Testis (tissue), 2 donors: Measurements from ENCODE around the gene SYNGR2.

Experiments
- POLR2A ChIP-seq: fragments of 450-650 bp; IDR thresholded peaks from one replicate; pipeline ENCODE4 v1.6.1; 2017; ENCODE audit warnings: antibody characterized with exemption, mild to moderate bottlenecking, moderate library complexity
- TF ChIP-seq, protein P1 (sequence below), 3 experiments: fragments of 450-650 bp in 2 of 3; fragments of 200-600 bp in 1 of 3; sonication (generic) in 1 of 3; IDR thresholded peaks; one replicate each; pipeline ENCODE4 v1.5.1; 2016 to 2019; ENCODE audit warnings: antibody characterized with exemption in 3 of 3, mild to moderate bottlenecking in 2 of 3, moderate library complexity in 1 of 3

DNA sequence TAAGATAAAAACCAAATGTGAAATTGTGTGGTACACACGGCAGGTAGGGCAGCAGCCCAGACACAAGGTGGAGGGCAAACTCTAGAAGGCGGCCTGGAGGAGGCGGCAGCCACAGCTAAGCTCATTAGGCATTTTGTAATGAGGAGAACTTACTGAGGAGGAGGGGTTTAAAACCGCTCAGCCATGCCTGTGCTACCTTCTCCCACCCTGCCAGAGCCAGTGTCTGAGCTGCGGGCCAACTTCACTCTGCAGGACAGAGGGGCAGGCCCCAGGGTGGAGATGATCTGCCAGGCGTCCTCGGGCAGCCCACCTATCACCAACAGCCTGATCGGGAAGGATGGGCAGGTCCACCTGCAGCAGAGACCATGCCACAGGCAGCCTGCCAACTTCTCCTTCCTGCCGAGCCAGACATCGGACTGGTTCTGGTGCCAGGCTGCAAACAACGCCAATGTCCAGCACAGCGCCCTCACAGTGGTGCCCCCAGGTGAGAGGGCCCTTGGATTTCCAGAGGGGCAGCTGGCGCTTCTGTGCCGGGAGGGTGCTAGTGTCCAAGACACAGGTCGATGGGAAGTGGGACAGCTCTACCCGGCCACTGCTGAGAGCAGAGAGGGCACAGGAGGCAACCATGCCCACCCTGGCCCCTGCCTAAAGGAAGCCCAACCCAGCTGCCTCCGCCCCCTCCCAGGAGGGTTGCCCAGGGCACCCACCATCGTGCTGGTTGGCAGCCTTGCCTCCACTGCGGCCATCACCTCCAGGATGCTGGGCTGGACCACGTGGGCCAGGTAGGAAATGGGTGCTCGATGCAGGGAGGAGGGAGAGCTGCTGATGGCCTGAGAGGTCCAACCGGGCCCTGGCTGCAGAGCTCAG lies 4.3 kb upstream of the SYNGR2 start:
- TF ChIP-seq, protein P1, sequence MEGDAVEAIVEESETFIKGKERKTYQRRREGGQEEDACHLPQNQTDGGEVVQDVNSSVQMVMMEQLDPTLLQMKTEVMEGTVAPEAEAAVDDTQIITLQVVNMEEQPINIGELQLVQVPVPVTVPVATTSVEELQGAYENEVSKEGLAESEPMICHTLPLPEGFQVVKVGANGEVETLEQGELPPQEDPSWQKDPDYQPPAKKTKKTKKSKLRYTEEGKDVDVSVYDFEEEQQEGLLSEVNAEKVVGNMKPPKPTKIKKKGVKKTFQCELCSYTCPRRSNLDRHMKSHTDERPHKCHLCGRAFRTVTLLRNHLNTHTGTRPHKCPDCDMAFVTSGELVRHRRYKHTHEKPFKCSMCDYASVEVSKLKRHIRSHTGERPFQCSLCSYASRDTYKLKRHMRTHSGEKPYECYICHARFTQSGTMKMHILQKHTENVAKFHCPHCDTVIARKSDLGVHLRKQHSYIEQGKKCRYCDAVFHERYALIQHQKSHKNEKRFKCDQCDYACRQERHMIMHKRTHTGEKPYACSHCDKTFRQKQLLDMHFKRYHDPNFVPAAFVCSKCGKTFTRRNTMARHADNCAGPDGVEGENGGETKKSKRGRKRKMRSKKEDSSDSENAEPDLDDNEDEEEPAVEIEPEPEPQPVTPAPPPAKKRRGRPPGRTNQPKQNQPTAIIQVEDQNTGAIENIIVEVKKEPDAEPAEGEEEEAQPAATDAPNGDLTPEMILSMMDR (IDR thresholded peaks at IDR 0.05): no peak
- no peak for TF ChIP-seq POLR2A
